GM12878 (cell line): ENCODE results near the gene PLEKHA6. TPM values are rescaled to one million over a fixed set of nuclear protein-coding genes. Genes with fewer than 3 reads are reported as not detected.

ENCODE experiments used
- ATAC-seq: fragments of 200-7000 bp; cut with Tn5 transposase; 3 replicates; pipeline ENCODE4 v1.9.1; 2020; ENCODE audit warnings: mild to moderate bottlenecking, moderate library complexity
- BruUV-seq: library from RNA; stranded (reverse); fragments of 400-500 nt; replicated peaks from 2 replicates; lab custom pipeline; 2021; lab: Mats Ljungman, UMichigan
- CTCF ChIA-PET: fragments of 300-600 bp; sonication (Branson Sonifier 250); formaldehyde crosslinking; extraction: SDS; loops from one replicate; lab custom pipeline; 2021; ENCODE audit warnings: inconsistent platforms; lab: Yijun Ruan, JAX
- POLR2A ChIA-PET: fragments of 350-600 bp; formaldehyde crosslinking; extraction: SDS; loops from one replicate; lab custom pipeline; 2021; ENCODE audit warnings: inconsistent platforms; lab: Charles Lee
- RAD21 ChIA-PET: fragments of 300-600 bp; sonication (Branson Sonifier 250); formaldehyde crosslinking; loops from one replicate; lab custom pipeline; 2023; ENCODE audit warnings: antibody characterized with exemption; ENCODE audit not compliant: unreplicated experiment; lab: Charles Lee
- SMC1A ChIA-PET: fragments of 300-600 bp; sonication (Branson Sonifier 250); formaldehyde crosslinking; loops from one replicate; lab custom pipeline; 2023; ENCODE audit not compliant: unreplicated experiment, uncharacterized antibody; lab: Charles Lee
- DNase-seq: peaks from one replicate; pipeline ENCODE4 v3.0.0-alpha.2; 2011; ENCODE audit warnings: low read depth, low spot score
- FAIRE-seq: peaks from 3 replicates; lab custom pipeline; 2011; peaks lifted over from hg19 to GRCh38; lab: Jason Lieb, UNC
- H2AFZ ChIP-seq: 2 replicates; pipeline ENCODE4 v1.6.0; 2011; ENCODE audit warnings: low read depth, low read length, control low read depth; ENCODE audit not compliant: control insufficient read depth
- H3K27ac ChIP-seq: 2 replicates; pipeline ENCODE4 v1.5.1; 2011; ENCODE audit warnings: control low read depth; ENCODE audit not compliant: control insufficient read depth, insufficient read depth
- H3K27me3 ChIP-seq, 2 experiments: replicated peaks in 1 of 2; 2 replicates each; pipeline versions ENCODE4 v1.6.0 to v1.6.1; 2011; ENCODE audit warnings: low read length in 1 of 2; ENCODE audit not compliant: control insufficient read depth in 2 of 2, insufficient read depth in 2 of 2
- H3K36me3 ChIP-seq, 2 experiments: 2 replicates each; pipeline ENCODE4 v1.5.1; 2011; ENCODE audit warnings: low read length in 1 of 2; ENCODE audit not compliant: control insufficient read depth in 2 of 2, insufficient read depth in 2 of 2
- H3K4me1 ChIP-seq: 2 replicates; pipeline ENCODE4 v1.6.1; 2011; ENCODE audit warnings: mild to moderate bottlenecking, low read length, moderate library complexity, mixed read lengths; ENCODE audit not compliant: control insufficient read depth, insufficient read depth
- H3K4me2 ChIP-seq: 2 replicates; pipeline ENCODE4 v1.6.0; 2011; ENCODE audit warnings: control low read depth; ENCODE audit not compliant: control insufficient read depth, insufficient read depth
- H3K4me3 ChIP-seq: fragments of 200-600 bp; sonication (generic); 2 replicates; pipeline ENCODE4 v1.5.1; 2016
- H3K79me2 ChIP-seq: 2 replicates; pipeline ENCODE4 v1.6.0; 2011; ENCODE audit warnings: low read length; ENCODE audit not compliant: control insufficient read depth, insufficient read depth
- H3K9ac ChIP-seq: 2 replicates; pipeline ENCODE4 v1.8.0; 2011; ENCODE audit warnings: low read length, control low read depth, mixed read lengths; ENCODE audit not compliant: control insufficient read depth, insufficient read depth
- H3K9me3 ChIP-seq: replicated peaks from 3 replicates; pipeline ENCODE4 v1.5.1; 2011; ENCODE audit warnings: mild to moderate bottlenecking, low read length; ENCODE audit not compliant: control insufficient read depth, insufficient read depth
- H4K20me1 ChIP-seq: 2 replicates; pipeline ENCODE4 v1.6.0; 2011; ENCODE audit not compliant: control insufficient read depth, insufficient read depth
- ASH2L ChIP-seq: fragments of 300-600, 200-600 bp; sonication (generic); IDR thresholded peaks from 2 replicates; pipeline ENCODE4 v1.6.1; 2017; ENCODE audit warnings: low read depth, mild to moderate bottlenecking, borderline replicate concordance
- CBX3 ChIP-seq: fragments of 200-600 bp; sonication (generic); IDR thresholded peaks from 2 replicates; pipeline ENCODE4 v1.6.1; 2016; ENCODE audit warnings: low read depth, borderline replicate concordance
- CHD2 ChIP-seq: IDR thresholded peaks from 2 replicates; pipeline ENCODE4 v1.6.1; 2011; ENCODE audit warnings: low read depth, low read length, improper control_type of control experiment, borderline replicate concordance
- CREB1 ChIP-seq: IDR thresholded peaks from 2 replicates; pipeline ENCODE4 v1.6.1; 2012; ENCODE audit warnings: low read depth, mild to moderate bottlenecking, inconsistent platforms
- EGR1 ChIP-seq, 2 experiments: IDR thresholded peaks; 1 replicate in 1 of 2; 2 replicates in 1 of 2; pipeline ENCODE4 v1.6.1; 2011 to 2012; ENCODE audit warnings: low read depth in 2 of 2, low read length in 2 of 2, borderline replicate concordance in 1 of 2, mild to moderate bottlenecking in 1 of 2, moderate library complexity in 1 of 2
- HDAC2 ChIP-seq: fragments of 200-600 bp; sonication (generic); IDR thresholded peaks from 2 replicates; pipeline ENCODE4 v1.6.1; 2017
- MYC ChIP-seq: IDR thresholded peaks from 2 replicates; pipeline ENCODE4 v1.6.1; 2011; ENCODE audit warnings: mild to moderate bottlenecking, low read length, moderate library complexity, inconsistent platforms; ENCODE audit not compliant: insufficient read depth, insufficient replicate concordance, insufficient read length, severe bottlenecking
- NR2C2 ChIP-seq: IDR thresholded peaks from 2 replicates; pipeline ENCODE4 v1.6.1; 2011; ENCODE audit warnings: borderline replicate concordance, low read depth; ENCODE audit not compliant: control insufficient read depth, insufficient read length
- POLR2AphosphoS2 ChIP-seq: IDR thresholded peaks from 2 replicates; pipeline ENCODE4 v1.6.1; 2011; ENCODE audit warnings: low read depth, mild to moderate bottlenecking, low read length, improper control_type of control experiment, moderate library complexity
- RBBP5 ChIP-seq: fragments of 200-600 bp; sonication (generic); conservative IDR thresholded peaks from 2 replicates; pipeline ENCODE4 v1.6.1; 2016
- RUNX3 ChIP-seq: IDR thresholded peaks from 2 replicates; pipeline ENCODE4 v1.6.1; 2012; ENCODE audit warnings: low read length, inconsistent platforms
- SIN3A ChIP-seq: IDR thresholded peaks from 2 replicates; pipeline ENCODE4 v1.6.1; 2012; ENCODE audit warnings: low read depth, low read length, improper control_type of control experiment
- YBX1 ChIP-seq: fragments of 450-650 bp; IDR thresholded peaks from 2 replicates; pipeline ENCODE4 v1.6.1; 2016; ENCODE audit warnings: antibody characterized with exemption
- ZBTB33 ChIP-seq: fragments of 450-650 bp; IDR thresholded peaks from 2 replicates; pipeline ENCODE4 v1.6.1; 2017; ENCODE audit warnings: mild to moderate bottlenecking
- WGBS: methylation state at CpG from one replicate; pipeline ENCODE4 v1.1.6; 2016; ENCODE audit warnings: low lambda C conversion rate; ENCODE audit not compliant: insufficient replicate concordance, insufficient coverage; ENCODE audit errors: missing lambda C conversion rate; 5-methylcytosine and 5-hydroxymethylcytosine counted together
- in situ Hi-C: fragments of 300-500 bp; cut with MboI; formaldehyde crosslinking; loops from 9 replicates; pipeline ENCODE4 v1.14.3; 2018; ENCODE audit warnings: mixed read lengths
- intact Hi-C: fragments of 100-400 bp; cut with micrococcal nuclease; formaldehyde crosslinking; loops from one replicate; pipeline ENCODE4 v1.14.2; 2022; ENCODE audit not compliant: unreplicated experiment
- polyA plus RNA-seq, 11 experiments: library from polyadenylated mRNA; depleted of rRNA in 4 of 11; unstranded in 6 of 11; stranded (reverse) in 5 of 11; fragments of >200 nt; fragmentation: Nextera tagmentation in 4 of 11; fragmentation: Illumina TruSeq in 1 of 11; extraction: Ambion mirVana in 4 of 11; extraction: Trizol in 1 of 11; gene quantifications; 1 replicate in 1 of 11; 2 replicates in 10 of 11; pipeline versions ENCODE4 v1.2.1 to v1.2.3, GENCODE V29; 2011 to 2016; ENCODE audit warnings: inconsistent platforms in 2 of 11, missing spikeins in 2 of 11, low read depth in 1 of 11
- total RNA-seq, 4 experiments: library from RNA; depleted of rRNA in 3 of 4; stranded (reverse); fragments of >200 nt in 3 of 4; fragmentation: Illumina TruSeq in 1 of 4; extraction: Trizol in 1 of 4; gene quantifications; 2 replicates each; pipeline versions ENCODE4 v1.2.1 to v1.2.3, GENCODE V29; 2013 to 2021
- TF ChIP-seq, protein P1 (sequence below): IDR thresholded peaks from 2 replicates; pipeline ENCODE4 v1.6.1; 2011; ENCODE audit warnings: borderline replicate concordance, low read depth, mild to moderate bottlenecking, moderate library complexity, mixed read lengths, low read length; ENCODE audit not compliant: insufficient read depth; ENCODE audit errors: extremely low read length

PLEKHA6 gene
- total and polyA plus RNA-seq, 10 of the 15 experiments (the other 5 are each of a cell fraction or from before 2014, with no cell fraction given): 0.04 to 0.81 (median 0.19) TPM; not detected in 4

GRCh38 chr1:204368996-204369726, 9.4 kb upstream of the PLEKHA6 start:
- 0 out of 4 replicates have a peak, but pooled peaks cover 0 to 2% of the 10 kb centered on the region in 2 experiments for H3K27me3 ChIP-seq
- 57% methylated on average over 13 of the region's 13 CpGs for WGBS
- H3K4me2 ChIP-seq: no peak overlapping the region
- no peaks in the 10 kb centered on the region for H3K9me3 ChIP-seq
- POLR2A ChIA-PET: interaction anchor here (0.6 kb wide), 1 partner anchor 13 kb away, joined by 3 read pairs; no protein-coding TSS in a partner anchor
- RAD21 ChIA-PET: interaction anchor here (1.0 to 3.5 kb wide), 3 partner anchors 9 to 132 kb away, joined by 3 to 25 read pairs (median 4); no protein-coding TSS in a partner anchor
- H3K9ac ChIP-seq: no peak overlapping the region
- intact Hi-C loops: no loop called here
- FAIRE-seq: no peak
- H4K20me1 ChIP-seq: no peaks in the 10 kb centered on the region
- TF ChIP-seq EGR1 (IDR thresholded peaks at IDR 0.05; ENCODE audit: borderline replicate concordance in 1 of 2, low read depth in 2 of 2, low read length in 2 of 2): no peak
- no peak for TF ChIP-seq ASH2L
- no peak for TF ChIP-seq POLR2AphosphoS2
- TF ChIP-seq SIN3A: no peak
- TF ChIP-seq, protein P1, sequence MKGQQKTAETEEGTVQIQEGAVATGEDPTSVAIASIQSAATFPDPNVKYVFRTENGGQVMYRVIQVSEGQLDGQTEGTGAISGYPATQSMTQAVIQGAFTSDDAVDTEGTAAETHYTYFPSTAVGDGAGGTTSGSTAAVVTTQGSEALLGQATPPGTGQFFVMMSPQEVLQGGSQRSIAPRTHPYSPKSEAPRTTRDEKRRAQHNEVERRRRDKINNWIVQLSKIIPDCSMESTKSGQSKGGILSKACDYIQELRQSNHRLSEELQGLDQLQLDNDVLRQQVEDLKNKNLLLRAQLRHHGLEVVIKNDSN: no peak
- no peak for TF ChIP-seq HDAC2
- no peak for TF ChIP-seq RBBP5
- TF ChIP-seq ZBTB33: no peak
- TF ChIP-seq RUNX3: no peak
- TF ChIP-seq CBX3: no peak
- no peak for TF ChIP-seq CREB1
- no peak for TF ChIP-seq CHD2
- no peak for TF ChIP-seq MYC
- no peak for TF ChIP-seq YBX1
- no peak for TF ChIP-seq NR2C2
- TF ChIP-seq, all 136 proteins: peak for 0
- ATAC-seq: no peak
- no peak overlapping the region for H3K4me3 ChIP-seq
- no peak overlapping the region for H2AFZ ChIP-seq
- ChIA-PET CTCF (interaction anchor here (0.9 to 17.7 kb wide), 9 partner anchors 11 to 395 kb away, joined by 3 to 297 read pairs (median 4); partner anchors contain the start of gene GOLT1A), SMC1A (interaction anchor here (0.9 to 12.8 kb wide), 7 partner anchors 8 to 206 kb away, joined by 3 to 141 read pairs (median 5); partner anchors contain the start of gene GOLT1A)
- H3K4me1 ChIP-seq: no peaks in the 10 kb centered on the region
- BruUV-seq: no TSS peak
- in situ Hi-C loops: loop anchor here (10.0 kb wide), 1 partner anchor 504 kb away; the partner anchor contains the start of gene SNRPE
- H3K36me3 ChIP-seq: no peaks in the 10 kb centered on the region
- no peak overlapping the region for H3K27ac ChIP-seq
- no peak for DNase-seq
- H3K79me2 ChIP-seq: no peaks in the 10 kb centered on the region
